DMS114 treated with DMSO at 0.1 percent for 48 hours (cell line): ENCODE results near the gene SNED1.

Source experiments
- DNase-seq: peaks from one replicate; lab custom pipeline; 2025; ENCODE audit not compliant: unreplicated experiment; lab: John Stamatoyannopoulos, UW

The SNED1 gene

GRCh38 chr2:241020629-241021190 is 22.3 kb downstream of the SNED1 start:
- DNase-seq: no peak

- DNase-seq: no peak
Measured at GRCh38 chr2:241025639-241026038, 27.2 kb downstream of the SNED1 start.

- no peak for DNase-seq
Measured at GRCh38 chr2:241029599-241030332, 31.3 kb downstream of the SNED1 start.

GRCh38 chr2:241030333-241030680 is 31.9 kb downstream of the SNED1 start:
- DNase-seq: no peak

GRCh38 chr2:241030883-241031282 is 32.5 kb downstream of the SNED1 start:
- DNase-seq: no peak

- no peak for DNase-seq
Measured at GRCh38 chr2:241031436-241032165, 33.2 kb downstream of the SNED1 start.

GRCh38 chr2:241033336-241033987 is 35.0 kb downstream of the SNED1 start:
- DNase-seq: no peak

GRCh38 chr2:241033994-241034393 is 35.6 kb downstream of the SNED1 start:
- DNase-seq: no peak

GRCh38 chr2:241034490-241035141 is 36.2 kb downstream of the SNED1 start:
- no peak for DNase-seq

GRCh38 chr2:241035142-241035817 is 36.9 kb downstream of the SNED1 start:
- no peak for DNase-seq

GRCh38 chr2:241035818-241036396 is 37.5 kb downstream of the SNED1 start:
- no peak for DNase-seq

- no peak for DNase-seq
Measured at GRCh38 chr2:241036397-241036963, 38.1 kb downstream of the SNED1 start.

- DNase-seq: no peak
Measured at GRCh38 chr2:241036964-241037421, 38.6 kb downstream of the SNED1 start.

- no peak for DNase-seq
Measured at GRCh38 chr2:241037498-241037897, 39.1 kb downstream of the SNED1 start.

- DNase-seq: no peak
Measured at GRCh38 chr2:241038374-241039180, 40.2 kb downstream of the SNED1 start.

- DNase-seq: no peak
Measured at GRCh38 chr2:241039416-241039815, 41.0 kb downstream of the SNED1 start.

- no peak for DNase-seq
Measured at GRCh38 chr2:241040081-241040803, 41.8 kb downstream of the SNED1 start.

- no peak for DNase-seq
Measured at GRCh38 chr2:241041589-241042158, 43.3 kb downstream of the SNED1 start.
